Smooth muscle cell of bladder (primary cell): ENCODE measurements around the gene SOWAHC. TPM values are rescaled to one million over a fixed set of nuclear protein-coding genes. Genes with fewer than 3 reads are reported as not detected.

Experiments used
- total RNA-seq: library from RNA; depleted of rRNA; stranded (reverse); fragments of >200 nt; gene quantifications from 2 replicates; pipeline ENCODE4 v1.2.3, GENCODE V29; 2014

SOWAHC gene, protein sequence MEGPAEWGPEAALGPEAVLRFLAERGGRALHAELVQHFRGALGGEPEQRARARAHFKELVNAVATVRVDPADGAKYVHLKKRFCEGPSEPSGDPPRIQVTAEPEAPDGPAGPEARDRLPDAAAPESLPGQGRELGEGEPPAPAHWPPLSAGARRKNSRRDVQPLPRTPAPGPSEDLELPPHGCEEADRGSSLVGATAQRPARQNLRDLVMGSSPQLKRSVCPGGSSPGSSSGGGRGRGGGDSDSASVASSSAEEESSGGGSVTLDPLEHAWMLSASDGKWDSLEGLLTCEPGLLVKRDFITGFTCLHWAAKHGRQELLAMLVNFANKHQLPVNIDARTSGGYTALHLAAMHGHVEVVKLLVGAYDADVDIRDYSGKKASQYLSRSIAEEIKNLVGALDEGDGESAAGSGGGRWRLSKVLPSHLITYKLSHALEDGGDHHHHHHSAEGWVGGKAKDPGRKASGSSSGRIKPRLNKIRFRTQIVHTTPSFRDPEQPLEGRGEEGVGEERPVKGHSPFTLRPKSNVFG
- 5.4 and 6.5 TPM in 2 replicates for total RNA-seq

DNA sequence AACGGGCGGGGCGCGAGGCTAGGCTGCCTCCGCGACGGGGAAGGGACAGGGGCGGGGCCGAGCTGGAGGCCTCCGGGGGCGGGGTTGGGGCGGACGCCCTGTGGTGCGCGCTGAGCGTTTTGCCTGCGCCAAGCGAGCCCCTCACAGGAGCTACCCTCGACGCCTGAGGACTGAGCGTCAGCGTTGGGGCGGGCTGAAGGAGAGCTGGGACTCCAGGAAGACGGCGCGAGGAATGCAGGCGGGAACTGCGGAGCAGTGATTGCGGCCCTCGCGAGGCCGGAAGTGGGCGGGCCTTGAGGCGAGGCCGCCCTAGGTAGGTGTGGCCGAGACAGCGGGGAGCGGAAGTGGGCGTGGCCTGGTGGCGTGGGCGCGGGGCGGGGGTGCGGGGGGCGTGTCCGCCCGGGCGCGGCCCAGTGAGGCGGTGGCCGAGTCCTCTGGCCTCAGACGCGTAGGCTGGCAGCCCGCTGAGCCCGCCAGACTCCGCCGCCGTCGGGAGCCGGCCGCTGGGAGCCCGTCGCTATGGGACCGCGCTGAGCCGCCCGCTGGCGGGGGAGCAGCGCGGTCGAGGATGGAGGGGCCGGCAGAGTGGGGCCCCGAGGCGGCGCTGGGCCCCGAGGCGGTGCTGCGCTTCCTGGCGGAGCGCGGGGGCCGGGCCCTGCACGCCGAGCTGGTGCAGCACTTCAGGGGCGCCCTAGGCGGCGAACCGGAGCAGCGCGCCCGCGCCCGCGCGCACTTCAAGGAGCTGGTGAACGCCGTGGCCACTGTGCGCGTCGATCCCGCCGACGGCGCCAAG is at the start of gene SOWAHC, which contains the start of gene SEPTIN10:
Gene SOWAHC (plus strand): TSS at position 443 of the 793 bp plus-strand sequence. CDS start 126 bp downstream, at position 569.
Gene SEPTIN10 (minus strand): TSS at position 45 of the 793 bp plus-strand sequence. CDS start 139 bp downstream, outside the sequence.

Other genes with a start within 250 kb of the SOWAHC start
- gene SEPTIN10, start 398 bp upstream of the SOWAHC start, total RNA-seq: 63.4 and 63.5 TPM in 2 replicates
- gene RGPD5, start 179.9 kb downstream of the SOWAHC start, total RNA-seq: 22.0 and 23.9 TPM in 2 replicates